Large intestine (tissue), 3 donors: ENCODE measurements around the gene ARAP2. TPM values are rescaled to one million over a fixed set of nuclear protein-coding genes. Genes with fewer than 3 reads are reported as not detected.

Experiments used
- DNase-seq, 2 donors: peaks; one replicate each; pipeline versions ENCODE4 v3.0.0 to v3.0.0-alpha.2; 2013
- H3K27ac ChIP-seq: one replicate; pipeline ENCODE4 v1.5.1; 2013; ENCODE audit warnings: low read length
- H3K27me3 ChIP-seq: 2 replicates; pipeline ENCODE4 v1.6.1; 2013; ENCODE audit warnings: low read length; ENCODE audit not compliant: control insufficient read depth, insufficient read depth
- H3K36me3 ChIP-seq: 2 replicates; pipeline ENCODE4 v1.6.1; 2013; ENCODE audit warnings: low read length; ENCODE audit not compliant: control insufficient read depth, insufficient read depth
- H3K4me1 ChIP-seq: one replicate; pipeline ENCODE4 v1.6.1; 2013; ENCODE audit warnings: low read length; ENCODE audit not compliant: control insufficient read depth, insufficient read depth
- H3K4me3 ChIP-seq: one replicate; pipeline ENCODE4 v1.5.1; 2013; ENCODE audit warnings: low read length
- H3K9me3 ChIP-seq: one replicate; pipeline ENCODE4 v1.6.1; 2013; ENCODE audit warnings: mild to moderate bottlenecking, low read depth, low read length, moderate library complexity; ENCODE audit not compliant: control insufficient read depth
- WGBS: methylation state at CpG from one replicate; pipeline ENCODE4 v1.1.5; 2013; ENCODE audit warnings: low lambda C conversion rate; ENCODE audit not compliant: insufficient coverage; 5-methylcytosine and 5-hydroxymethylcytosine counted together
- polyA plus RNA-seq: library from polyadenylated mRNA; unstranded; fragments of 120-200 nt; gene quantifications from one replicate; pipeline ENCODE4 v1.2.1, GENCODE V29; 2013

ARAP2 gene
- polyA plus RNA-seq, 1 donor = 13.6 TPM

GRCh38 chr4:36215627-36216026 is 28.7 kb downstream of the ARAP2 start:
- no peak overlapping the region for H3K27ac ChIP-seq
- H3K4me3 ChIP-seq = no peak overlapping the region
- DNase-seq = no peak
- WGBS = 100% methylated on average over 1 of the region's 3 CpGs
- H3K4me1 ChIP-seq = no peaks in the 10 kb centered on the region
- H3K9me3 ChIP-seq = no peaks in the 10 kb centered on the region
- no peaks in the 10 kb centered on the region for H3K27me3 ChIP-seq
- no peaks in the 10 kb centered on the region for H3K36me3 ChIP-seq

GRCh38 chr4:36214735-36215485 is 29.4 kb downstream of the ARAP2 start:
- Histone ChIP-seq H3K9me3 (no peaks in the 10 kb centered on the region), H3K36me3 (peaks cover 3% of the 10 kb centered on the region), H3K27ac (no peak overlapping the region), H3K27me3 (no peaks in the 10 kb centered on the region), H3K4me1 (no peaks in the 10 kb centered on the region), H3K4me3 (no peak overlapping the region)
- WGBS = 0% methylated on average over 1 of the region's 4 CpGs
- DNase-seq = no peak

GRCh38 chr4:36213977-36214376 is 30.3 kb downstream of the ARAP2 start:
- H3K27ac ChIP-seq = no peak overlapping the region
- H3K9me3 ChIP-seq = no peaks in the 10 kb centered on the region
- H3K4me1 ChIP-seq = no peaks in the 10 kb centered on the region
- no peak for DNase-seq
- H3K36me3 ChIP-seq = peaks cover 3% of the 10 kb centered on the region
- WGBS = no CpG with 5 or more reads among the region's 2 CpGs
- H3K27me3 ChIP-seq = no peaks in the 10 kb centered on the region
- H3K4me3 ChIP-seq = no peak overlapping the region

GRCh38 chr4:36211084-36211483 is 33.2 kb downstream of the ARAP2 start:
- Histone ChIP-seq H3K27ac (no peak overlapping the region), H3K9me3 (no peaks in the 10 kb centered on the region), H3K36me3 (peaks cover 3% of the 10 kb centered on the region), H3K4me3 (no peak overlapping the region), H3K27me3 (no peaks in the 10 kb centered on the region), H3K4me1 (peaks cover 5% of the 10 kb centered on the region)
- DNase-seq = no peak
- WGBS = 100% methylated on average over 1 of the region's 1 CpG

- H3K36me3 ChIP-seq = peaks cover 3% of the 10 kb centered on the region
- H3K27me3 ChIP-seq = no peaks in the 10 kb centered on the region
- DNase-seq = no peak
- no peaks in the 10 kb centered on the region for H3K9me3 ChIP-seq
- WGBS = no CpG with 5 or more reads among the region's 7 CpGs
- no peak overlapping the region for H3K27ac ChIP-seq
- peaks cover 5% of the 10 kb centered on the region for H3K4me1 ChIP-seq
- H3K4me3 ChIP-seq = no peak overlapping the region
These were observed 34.2 kb downstream of the ARAP2 start for GRCh38 chr4:36209941-36210649.

GRCh38 chr4:36208893-36209473 is 35.3 kb downstream of the ARAP2 start:
- H3K4me1 ChIP-seq = peaks cover 5% of the 10 kb centered on the region
- H3K27ac ChIP-seq = no peak overlapping the region
- peaks cover 3% of the 10 kb centered on the region for H3K36me3 ChIP-seq
- H3K9me3 ChIP-seq = no peaks in the 10 kb centered on the region
- no peak overlapping the region for H3K4me3 ChIP-seq
- no peaks in the 10 kb centered on the region for H3K27me3 ChIP-seq
- WGBS = 87% methylated on average over 4 of the region's 4 CpGs
- no peak for DNase-seq

GRCh38 chr4:36207831-36208520 is 36.3 kb downstream of the ARAP2 start:
- no peak for DNase-seq
- Histone ChIP-seq H3K27ac (no peak overlapping the region), H3K4me3 (no peak overlapping the region), H3K27me3 (no peaks in the 10 kb centered on the region), H3K36me3 (peaks cover 3% of the 10 kb centered on the region), H3K9me3 (no peaks in the 10 kb centered on the region), H3K4me1 (peaks cover 5% of the 10 kb centered on the region)
- no CpG with 5 or more reads among the region's 9 CpGs for WGBS

- peaks cover 3% of the 10 kb centered on the region for H3K36me3 ChIP-seq
- no CpG with 5 or more reads among the region's 1 CpG for WGBS
- H3K27me3 ChIP-seq = no peaks in the 10 kb centered on the region
- DNase-seq = no peak
- H3K9me3 ChIP-seq = no peaks in the 10 kb centered on the region
- peaks cover 5% of the 10 kb centered on the region for H3K4me1 ChIP-seq
- no peak overlapping the region for H3K4me3 ChIP-seq
- H3K27ac ChIP-seq = no peak overlapping the region
These were observed 36.9 kb downstream of the ARAP2 start for GRCh38 chr4:36207367-36207766.

- no peak overlapping the region for H3K4me3 ChIP-seq
- 100% methylated on average over 3 of the region's 3 CpGs for WGBS
- H3K27me3 ChIP-seq = no peaks in the 10 kb centered on the region
- H3K36me3 ChIP-seq = peaks cover 3% of the 10 kb centered on the region
- no peak for DNase-seq
- H3K27ac ChIP-seq = no peak overlapping the region
- H3K9me3 ChIP-seq = no peaks in the 10 kb centered on the region
- peaks cover 5% of the 10 kb centered on the region for H3K4me1 ChIP-seq
These were observed 37.6 kb downstream of the ARAP2 start for GRCh38 chr4:36206603-36207311.

- Histone ChIP-seq H3K9me3 (no peaks in the 10 kb centered on the region), H3K4me1 (peaks cover 5% of the 10 kb centered on the region), H3K36me3 (peaks cover 3% of the 10 kb centered on the region), H3K27me3 (no peaks in the 10 kb centered on the region), H3K4me3 (no peak overlapping the region), H3K27ac (no peak overlapping the region)
- DNase-seq = no peak
- 60% methylated on average over 1 of the region's 3 CpGs for WGBS
These were observed 38.3 kb downstream of the ARAP2 start for GRCh38 chr4:36206012-36206411.
